Upper lobe of left lung (tissue), 6 donors: Measurements from ENCODE around the gene CFAP73. TPM values are rescaled to one million over a fixed set of nuclear protein-coding genes. Genes with fewer than 3 reads are reported as not detected.

Source experiments
- ATAC-seq, 2 donors: fragments of 200-7000 bp; cut with Tn5 transposase; one replicate each; pipeline ENCODE4 v1.9.1; 2022; ENCODE audit warnings: mild to moderate bottlenecking in 2 of 2, moderate library complexity in 2 of 2; ENCODE audit not compliant: low FRiP score in 2 of 2
- DNase-seq, 2 donors: peaks; one replicate each; pipeline ENCODE4 v3.0.0-alpha.2; 2019 to 2020
- H3K27ac ChIP-seq, 4 donors: fragments of 200-600 bp; sonication (generic); one replicate each; pipeline ENCODE4 v1.5.1; 2016 to 2019
- H3K27me3 ChIP-seq, 4 donors: fragments of 200-600 bp; sonication (generic); one replicate each; pipeline ENCODE4 v1.5.1; 2017 to 2019
- H3K36me3 ChIP-seq, 4 donors: fragments of 200-600 bp; sonication (generic); one replicate each; pipeline ENCODE4 v1.5.1; 2016 to 2019
- H3K4me1 ChIP-seq, 4 donors: fragments of 200-600 bp; sonication (generic); one replicate each; pipeline ENCODE4 v1.5.1; 2018 to 2019
- H3K4me3 ChIP-seq, 4 donors: fragments of 200-600 bp; sonication (generic); one replicate each; pipeline ENCODE4 v1.5.1; 2017 to 2019; ENCODE audit warnings: mild to moderate bottlenecking in 2 of 4, moderate library complexity in 1 of 4
- H3K9me3 ChIP-seq, 4 donors: fragments of 200-600 bp; sonication (generic); one replicate each; pipeline ENCODE4 v1.5.1; 2018 to 2019
- EP300 ChIP-seq, 4 donors: sonication (generic); formaldehyde crosslinking; IDR thresholded peaks; one replicate each; pipeline ENCODE4 v1.5.1; 2017; ENCODE audit warnings: antibody characterized with exemption in 4 of 4, control low read depth in 2 of 4
- POLR2A ChIP-seq, 4 donors: fragments of 450-650 bp; IDR thresholded peaks; one replicate each; pipeline ENCODE4 v1.5.1; 2016 to 2017; ENCODE audit warnings: antibody characterized with exemption in 4 of 4, mild to moderate bottlenecking in 2 of 4
- POLR2AphosphoS5 ChIP-seq, 2 donors: sonication (generic); formaldehyde crosslinking; IDR thresholded peaks; one replicate each; pipeline ENCODE4 v1.5.1; 2017; ENCODE audit warnings: antibody characterized with exemption in 2 of 2
- WGBS, 2 donors: methylation state at CpG; one replicate each; pipeline ENCODE4 v1.1.5; 2017 to 2018; 5-methylcytosine and 5-hydroxymethylcytosine counted together
- total RNA-seq, 6 donors: library from RNA; depleted of rRNA in 4 of 6; stranded (reverse); fragments of >200 nt in 4 of 6; gene quantifications; one replicate each; pipeline versions ENCODE4 v1.1.0 to v1.2.1, GENCODE V29; 2016 to 2021
- TF ChIP-seq, protein P1 (sequence below), 6 experiments: fragments of 450-650 bp in 4 of 6; fragments of 200-600 bp in 2 of 6; sonication (generic) in 2 of 6; IDR thresholded peaks; one replicate each; pipeline ENCODE4 v1.5.1; 2016 to 2019; ENCODE audit warnings: antibody characterized with exemption in 6 of 6
- donor health status: DM: no; HTN: no; CAD: no; lungs with moderate emphysema.
- donor health status: DM: no; HTN: yes; CAD: no; lungs with severe emphysema.

CFAP73 gene
- total RNA-seq, 6 donors from 2014 or later = 0.97 to 34.1 (median 15.4) TPM

DNA sequence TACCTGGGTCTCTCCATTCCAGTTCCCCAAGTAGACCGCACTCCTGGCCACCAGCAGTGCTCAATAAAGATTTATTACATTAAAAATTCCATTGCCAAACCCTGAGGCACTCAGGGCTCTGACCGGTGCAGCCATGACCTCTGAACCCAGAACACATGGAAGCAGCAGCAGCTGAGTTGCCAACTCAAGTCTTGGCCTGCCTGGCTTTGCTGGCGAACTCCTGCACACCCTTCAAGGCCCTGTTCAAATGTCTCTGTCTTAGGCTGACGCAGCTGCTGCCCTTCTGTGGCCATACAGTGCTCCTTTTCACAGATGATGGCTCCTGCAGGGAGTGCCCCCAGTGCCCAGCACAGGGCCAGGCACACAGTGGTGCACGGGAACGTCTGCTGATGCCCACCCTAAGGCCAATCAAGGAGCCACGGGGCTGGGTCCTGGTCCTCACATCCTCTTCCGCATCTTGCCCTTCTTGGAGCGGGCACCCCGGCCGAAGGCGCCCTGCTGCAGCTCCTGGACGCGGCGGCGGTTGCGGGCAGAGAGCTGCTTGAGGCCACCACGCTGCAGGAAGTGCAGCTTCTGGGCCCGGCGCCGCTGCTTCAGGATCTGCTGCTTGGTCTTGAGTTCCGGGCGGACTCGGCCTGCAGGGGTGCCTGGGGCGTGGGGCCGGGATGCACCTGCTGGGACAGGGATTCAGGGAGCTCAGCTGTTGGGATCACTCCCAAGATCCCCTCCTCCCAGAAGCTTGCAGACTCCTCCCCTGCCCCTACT is 9.1 kb downstream of the CFAP73 start:
- peaks cover 5 to 15% (median 8%) of the 10 kb centered on the region in 4 donors for H3K4me1 ChIP-seq
- H3K36me3 ChIP-seq = peaks cover 4 to 66% (median 62%) of the 10 kb centered on the region in 4 donors
- ATAC-seq (no peak), DNase-seq (peak in 1 of 2 donors; percentile 86)
- H3K27me3 ChIP-seq = peaks cover 0 to 21% (median 8%) of the 10 kb centered on the region in 4 donors
- WGBS, 2 donors = 96% methylated on average over 11 to 26 of the region's 26 CpGs
- no peak overlapping the region for H3K4me3 ChIP-seq
- H3K9me3 ChIP-seq = no peaks in the 10 kb centered on the region
- TF ChIP-seq, protein P1, sequence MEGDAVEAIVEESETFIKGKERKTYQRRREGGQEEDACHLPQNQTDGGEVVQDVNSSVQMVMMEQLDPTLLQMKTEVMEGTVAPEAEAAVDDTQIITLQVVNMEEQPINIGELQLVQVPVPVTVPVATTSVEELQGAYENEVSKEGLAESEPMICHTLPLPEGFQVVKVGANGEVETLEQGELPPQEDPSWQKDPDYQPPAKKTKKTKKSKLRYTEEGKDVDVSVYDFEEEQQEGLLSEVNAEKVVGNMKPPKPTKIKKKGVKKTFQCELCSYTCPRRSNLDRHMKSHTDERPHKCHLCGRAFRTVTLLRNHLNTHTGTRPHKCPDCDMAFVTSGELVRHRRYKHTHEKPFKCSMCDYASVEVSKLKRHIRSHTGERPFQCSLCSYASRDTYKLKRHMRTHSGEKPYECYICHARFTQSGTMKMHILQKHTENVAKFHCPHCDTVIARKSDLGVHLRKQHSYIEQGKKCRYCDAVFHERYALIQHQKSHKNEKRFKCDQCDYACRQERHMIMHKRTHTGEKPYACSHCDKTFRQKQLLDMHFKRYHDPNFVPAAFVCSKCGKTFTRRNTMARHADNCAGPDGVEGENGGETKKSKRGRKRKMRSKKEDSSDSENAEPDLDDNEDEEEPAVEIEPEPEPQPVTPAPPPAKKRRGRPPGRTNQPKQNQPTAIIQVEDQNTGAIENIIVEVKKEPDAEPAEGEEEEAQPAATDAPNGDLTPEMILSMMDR (IDR thresholded peaks at IDR 0.05) = no peak
- TF ChIP-seq POLR2A (IDR thresholded peaks at IDR 0.05) (no peak), EP300 (IDR thresholded peaks at IDR 0.05) (no peak), POLR2AphosphoS5 (IDR thresholded peaks at IDR 0.05) (no peak)
- H3K27ac ChIP-seq = no peak overlapping the region

DNA sequence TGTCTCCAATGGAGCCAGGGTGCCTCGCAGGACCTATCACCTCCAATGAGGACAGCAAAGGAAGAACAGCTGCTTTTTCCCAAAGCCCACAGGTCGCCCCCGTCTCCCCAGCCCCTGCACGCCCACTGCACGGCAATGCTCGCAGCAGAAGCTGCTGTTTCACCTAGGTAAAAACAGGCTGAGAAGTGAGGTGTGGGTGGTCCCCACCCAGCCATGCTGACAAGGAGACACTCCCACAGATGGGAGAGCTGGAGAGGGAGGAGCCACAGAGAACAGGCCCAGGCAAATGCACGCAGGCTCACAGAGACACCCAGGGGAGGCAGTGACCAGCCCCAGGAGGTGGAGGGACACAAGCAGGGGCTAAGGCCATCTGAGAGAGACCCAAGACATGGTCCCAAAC is 10.4 kb downstream of the CFAP73 start:
- no peak for DNase-seq
- no peak for ATAC-seq

DNA sequence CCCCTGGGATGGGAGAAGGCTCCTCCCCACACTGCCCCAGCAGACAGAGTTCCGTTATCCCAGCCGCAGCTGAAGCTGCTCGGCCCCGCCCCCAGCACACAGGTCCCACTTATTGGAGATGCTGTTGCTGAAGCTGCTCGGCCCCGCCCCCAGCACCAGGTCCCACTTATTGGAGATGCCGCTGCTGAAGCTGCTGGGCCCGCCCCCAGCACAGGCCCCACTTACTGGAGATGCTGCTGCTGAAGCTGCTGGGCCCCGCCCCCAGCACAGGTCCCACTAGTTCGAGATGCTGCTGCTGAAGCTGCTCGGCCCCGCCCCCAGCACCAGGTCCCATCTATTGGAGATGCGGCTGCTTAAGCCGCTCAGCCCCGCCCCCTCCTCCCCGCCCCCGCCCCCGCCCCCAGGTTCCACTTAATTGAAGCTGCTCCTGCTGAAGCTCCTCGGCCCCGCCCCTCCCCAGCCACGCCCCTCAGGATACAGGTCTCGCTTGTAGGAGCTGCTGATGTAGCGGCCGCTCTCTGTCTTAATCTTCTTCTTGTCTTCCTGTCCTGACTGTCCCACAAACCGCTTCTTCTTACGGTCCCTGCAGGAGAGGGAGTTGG is 12.0 kb downstream of the CFAP73 start:
- 83 to 87% methylated on average over 18 to 20 of the region's 26 CpGs for WGBS, 2 donors
- DNase-seq (no peak), ATAC-seq (no peak)
- Histone ChIP-seq H3K4me3 (no peak overlapping the region), H3K27me3 (no peaks in the 10 kb centered on the region), H3K36me3 (peaks cover 10 to 95% (median 90%) of the 10 kb centered on the region in 4 donors), H3K4me1 (no peaks in the 10 kb centered on the region), H3K27ac (no peak overlapping the region), H3K9me3 (no peaks in the 10 kb centered on the region)
- TF ChIP-seq POLR2AphosphoS5 (IDR thresholded peaks at IDR 0.05) (no peak), EP300 (IDR thresholded peaks at IDR 0.05) (no peak), POLR2A (IDR thresholded peaks at IDR 0.05) (no peak)
- TF ChIP-seq, protein P1 (IDR thresholded peaks at IDR 0.05) = no peak

More for the DNA sequence above, 10.4 kb downstream of the CFAP73 start:
- H3K4me3 ChIP-seq = no peak overlapping the region
- peaks cover 0 to 3% (median under 1%) of the 10 kb centered on the region in 4 donors for H3K4me1 ChIP-seq
- peaks cover 10 to 79% (median 74%) of the 10 kb centered on the region in 4 donors for H3K36me3 ChIP-seq
- TF ChIP-seq POLR2AphosphoS5 (IDR thresholded peaks at IDR 0.05) (no peak), EP300 (IDR thresholded peaks at IDR 0.05) (no peak)
- TF ChIP-seq, protein P1 (IDR thresholded peaks at IDR 0.05) = no peak
- H3K9me3 ChIP-seq = no peaks in the 10 kb centered on the region
- whole genome bisulfite sequencing, 2 donors = 93 to 97% methylated on average over 4 to 7 of the region's 7 CpGs
- peaks cover 0 to 7% (median 3%) of the 10 kb centered on the region in 4 donors for H3K27me3 ChIP-seq
- no peak overlapping the region for H3K27ac ChIP-seq

DNA sequence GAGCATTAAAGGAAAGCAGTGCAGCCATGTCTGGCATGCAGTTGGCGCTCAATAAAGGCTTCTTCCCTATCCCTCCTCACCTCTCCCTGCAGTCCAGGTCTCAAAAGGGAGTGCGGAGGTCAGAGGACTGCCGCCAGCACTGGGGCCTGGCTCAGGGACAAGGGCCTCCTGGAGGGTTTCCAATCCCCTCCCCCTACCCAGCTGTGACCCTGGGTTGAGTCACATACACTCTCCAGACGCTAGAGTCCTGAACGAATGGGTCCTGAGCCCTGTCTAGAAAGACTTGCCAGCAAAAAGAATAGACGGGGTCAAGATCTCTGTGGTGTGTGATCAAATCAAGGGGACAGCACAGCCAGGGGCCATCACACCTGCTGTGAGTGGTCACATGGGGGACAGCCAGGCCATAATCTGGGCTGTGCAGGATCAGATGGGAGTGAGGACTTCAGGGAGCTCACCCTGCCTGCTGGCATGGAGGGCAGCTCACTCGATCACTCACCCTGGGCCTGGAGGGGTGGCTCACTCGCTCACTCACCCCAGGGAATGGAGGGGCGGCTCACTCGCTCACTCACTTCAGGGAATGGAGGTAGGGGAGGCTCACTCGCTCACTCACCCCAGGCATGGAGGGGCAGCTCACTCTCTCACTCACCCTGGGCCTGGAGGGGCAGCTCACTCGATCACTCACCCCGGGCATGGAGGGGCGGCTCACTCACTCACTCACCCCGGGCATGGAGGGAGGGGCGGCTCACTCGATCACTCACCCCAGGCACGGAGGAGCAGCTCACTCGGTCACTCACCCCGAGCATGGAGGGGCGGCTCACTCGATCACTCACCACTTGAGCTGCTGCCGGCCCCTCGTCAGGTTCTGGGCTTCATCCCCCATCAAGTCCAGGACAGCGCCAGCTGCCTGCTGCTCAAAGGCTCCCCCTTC is 12.8 kb downstream of the CFAP73 start:
- no peak overlapping the region for H3K4me3 ChIP-seq
- no peak overlapping the region for H3K27ac ChIP-seq
- H3K36me3 ChIP-seq = peaks cover 10 to 100% (median 96%) of the 10 kb centered on the region in 4 donors
- H3K9me3 ChIP-seq = no peaks in the 10 kb centered on the region
- no peak for TF ChIP-seq EP300 (IDR thresholded peaks at IDR 0.05)
- TF ChIP-seq, protein P1 (IDR thresholded peaks at IDR 0.05) = no peak
- no peak for TF ChIP-seq POLR2AphosphoS5 (IDR thresholded peaks at IDR 0.05)
- no peak for TF ChIP-seq POLR2A (IDR thresholded peaks at IDR 0.05)
- 85 to 86% methylated on average over 4 to 18 of the region's 25 CpGs for WGBS, 2 donors
- no peaks in the 10 kb centered on the region for H3K4me1 ChIP-seq
- no peak for ATAC-seq
- no peaks in the 10 kb centered on the region for H3K27me3 ChIP-seq
- no peak for DNase-seq
